Heart left ventricle (tissue), 16 donors: ENCODE data around the gene PCBP3. TPM values are rescaled to one million over a fixed set of nuclear protein-coding genes. Genes with fewer than 3 reads are reported as not detected.

Source experiments
- ATAC-seq, 4 donors: fragments of 200-7000 bp; cut with Tn5 transposase; one replicate each; pipeline ENCODE4 v1.9.1; 2020 to 2022; ENCODE audit warnings: moderate library complexity in 4 of 4, mild to moderate bottlenecking in 3 of 4, moderate number of reproducible peaks in 1 of 4
- DNase-seq, 5 donors: peaks; one replicate each; pipeline ENCODE4 v3.0.0-alpha.2; 2020
- H3K27ac ChIP-seq, 12 donors: fragments of 200-600 bp; sonication (generic) in 4 of 12; one replicate each; pipeline versions ENCODE4 v1.5.0 to v1.8.0; 2016 to 2022; ENCODE audit warnings: mild to moderate bottlenecking in 2 of 12
- H3K27me3 ChIP-seq, 9 donors: fragments of 200-600 bp; sonication (generic) in 2 of 9; one replicate each; pipeline versions ENCODE4 v1.5.1 to v1.8.0; 2016 to 2022; ENCODE audit warnings: mild to moderate bottlenecking in 3 of 9
- H3K36me3 ChIP-seq, 9 donors: fragments of 200-600 bp; sonication (generic) in 2 of 9; one replicate each; pipeline versions ENCODE4 v1.5.0 to v1.8.0; 2018 to 2022; ENCODE audit warnings: mild to moderate bottlenecking in 2 of 9
- H3K4me1 ChIP-seq, 12 donors: fragments of 200-600 bp; sonication (generic) in 4 of 12; one replicate each; pipeline versions ENCODE4 v1.5.0 to v1.8.0; 2016 to 2022; ENCODE audit warnings: mild to moderate bottlenecking in 3 of 12
- H3K4me3 ChIP-seq, 12 donors: fragments of 200-600 bp; sonication (generic) in 4 of 12; one replicate each; pipeline versions ENCODE4 v1.5.0 to v1.8.0; 2017 to 2022; ENCODE audit warnings: mild to moderate bottlenecking in 9 of 12, moderate library complexity in 4 of 12
- H3K9me3 ChIP-seq, 12 donors: fragments of 200-600 bp; sonication (generic) in 4 of 12; one replicate each; pipeline versions ENCODE4 v1.5.0 to v1.8.0; 2016 to 2022; ENCODE audit warnings: mild to moderate bottlenecking in 1 of 12
- POLR2A ChIP-seq, 2 donors: fragments of 450-650 bp; IDR thresholded peaks; one replicate each; pipeline ENCODE4 v1.6.1; 2017; ENCODE audit warnings: antibody characterized with exemption in 2 of 2, mild to moderate bottlenecking in 2 of 2, moderate library complexity in 2 of 2
- WGBS, 4 donors: extraction: QIAGEN DNeasy Blood & Tissue Kit in 2 of 4; methylation state at CpG; one replicate each; pipeline versions ENCODE4 v1.1.5 to v1.1.7; 2013 to 2018; 5-methylcytosine and 5-hydroxymethylcytosine counted together
- intact Hi-C, 10 donors: fragments of 100-400 bp; cut with DNase I; formaldehyde crosslinking; loops; one replicate each; pipeline versions ENCODE4 v1.11.1 to v1.14.2; 2022
- polyA plus RNA-seq, 2 donors: library from polyadenylated mRNA; stranded (reverse); fragments of 200-250 nt; gene quantifications; one replicate each; pipeline ENCODE4 v1.2.3, GENCODE V29; 2013
- total RNA-seq, 9 donors: library from RNA; depleted of rRNA in 2 of 9; stranded (reverse); fragments of >200 nt in 2 of 9; fragmentation: NEBNext Ultra II Directional in 3 of 9; extraction: Animal tissue kit (Norgen Biotek cat#: 25700) in 3 of 9; gene quantifications; one replicate each; pipeline versions ENCODE4 v1.1.0 to v1.2.4, GENCODE V29; 2016 to 2023
- TF ChIP-seq, protein P1 (sequence below), 12 donors: fragments of 200-600 bp; sonication (generic) in 4 of 12; IDR thresholded peaks; one replicate each; pipeline versions ENCODE4 v1.5.0 to v1.8.0; 2018 to 2022; ENCODE audit warnings: antibody characterized with exemption in 12 of 12, mild to moderate bottlenecking in 5 of 12
- donor health status: ischemic (EF 13 %, LVEDD 7.1; RV severe dilation, severe dysfunction).
- donor health status: healthy with polysubstance abuse.
- donor health status: DM: no; HTN: yes; CAD: no.
- donor health status: DM: no; HTN: no; CAD: no.
- donor health status: ischemic (EF 25% LVEDD 6.9; RV normal size, moderate dysfunction).
- donor health status: ischemic (EF 25% LVEDD 5.7; RV mildly dilated, moderate dysfunction).
- donor health status: healthy.
- donor health status: DM: yes; HTN: yes; CAD: no.
- donor health status: ischemic (EF 35%, LVEDD 5.7; RV mildly dilated, moderate dysfunction).
- donor health status: nonischemic (EF 11% LVEDD 7.7; RV severe dilation, severe dysfunction).
- donor health status: DM: yes; HTN: yes; CAD: no.
- donor health status: PGD.
- donor health status: ischemic (EF 29% LVEDD 5.4; RV normal size, mild dysfunction).
- donor health status: nonischemic (EF 23%, LVEDD 6.1; RV moderate dilation, normal function).

The PCBP3 gene
- total and polyA plus RNA-seq, 11 donors: 0.72 to 11.4 (median 2.5) TPM; not detected in 1

DNA sequence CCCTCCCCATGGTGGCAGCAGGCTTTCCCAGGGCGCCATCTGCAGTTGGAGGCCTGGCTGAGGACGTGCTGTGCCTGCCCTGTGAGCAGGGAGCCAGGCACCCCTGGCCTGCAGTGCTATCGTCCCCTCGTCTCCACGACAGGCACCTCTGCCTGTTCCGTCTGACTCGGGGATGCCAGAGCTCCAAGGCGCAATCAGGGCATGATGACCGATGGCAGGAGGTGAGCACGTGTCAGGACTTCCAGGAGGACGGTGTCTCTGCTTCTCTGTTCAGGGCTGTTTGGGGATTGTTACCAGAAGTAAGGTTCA, 125.2 kb downstream of the PCBP3 start:
- no peak overlapping the region for H3K27ac ChIP-seq
- ATAC-seq (peak in 1 of 4 donors; percentile 14), DNase-seq (peak in 1 of 5 donors; percentile 30)
- H3K27me3 ChIP-seq: no peaks in the 10 kb centered on the region
- no peak for TF ChIP-seq POLR2A (IDR thresholded peaks at IDR 0.05)
- TF ChIP-seq, protein P1, sequence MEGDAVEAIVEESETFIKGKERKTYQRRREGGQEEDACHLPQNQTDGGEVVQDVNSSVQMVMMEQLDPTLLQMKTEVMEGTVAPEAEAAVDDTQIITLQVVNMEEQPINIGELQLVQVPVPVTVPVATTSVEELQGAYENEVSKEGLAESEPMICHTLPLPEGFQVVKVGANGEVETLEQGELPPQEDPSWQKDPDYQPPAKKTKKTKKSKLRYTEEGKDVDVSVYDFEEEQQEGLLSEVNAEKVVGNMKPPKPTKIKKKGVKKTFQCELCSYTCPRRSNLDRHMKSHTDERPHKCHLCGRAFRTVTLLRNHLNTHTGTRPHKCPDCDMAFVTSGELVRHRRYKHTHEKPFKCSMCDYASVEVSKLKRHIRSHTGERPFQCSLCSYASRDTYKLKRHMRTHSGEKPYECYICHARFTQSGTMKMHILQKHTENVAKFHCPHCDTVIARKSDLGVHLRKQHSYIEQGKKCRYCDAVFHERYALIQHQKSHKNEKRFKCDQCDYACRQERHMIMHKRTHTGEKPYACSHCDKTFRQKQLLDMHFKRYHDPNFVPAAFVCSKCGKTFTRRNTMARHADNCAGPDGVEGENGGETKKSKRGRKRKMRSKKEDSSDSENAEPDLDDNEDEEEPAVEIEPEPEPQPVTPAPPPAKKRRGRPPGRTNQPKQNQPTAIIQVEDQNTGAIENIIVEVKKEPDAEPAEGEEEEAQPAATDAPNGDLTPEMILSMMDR (IDR thresholded peaks at IDR 0.05): peak in 1 of 12 donors; percentile 9
- H3K4me3 ChIP-seq: no peak overlapping the region
- H3K4me1 ChIP-seq: no peaks in the 10 kb centered on the region
- H3K36me3 ChIP-seq: no peaks in the 10 kb centered on the region
- WGBS, 4 donors: 73 to 82% (median 75%) methylated on average over 6 to 11 of the region's 11 CpGs
- peaks cover 0 to 16% (median 2%) of the 10 kb centered on the region in 12 donors for H3K9me3 ChIP-seq
- intact Hi-C loops: no loop called here

DNA sequence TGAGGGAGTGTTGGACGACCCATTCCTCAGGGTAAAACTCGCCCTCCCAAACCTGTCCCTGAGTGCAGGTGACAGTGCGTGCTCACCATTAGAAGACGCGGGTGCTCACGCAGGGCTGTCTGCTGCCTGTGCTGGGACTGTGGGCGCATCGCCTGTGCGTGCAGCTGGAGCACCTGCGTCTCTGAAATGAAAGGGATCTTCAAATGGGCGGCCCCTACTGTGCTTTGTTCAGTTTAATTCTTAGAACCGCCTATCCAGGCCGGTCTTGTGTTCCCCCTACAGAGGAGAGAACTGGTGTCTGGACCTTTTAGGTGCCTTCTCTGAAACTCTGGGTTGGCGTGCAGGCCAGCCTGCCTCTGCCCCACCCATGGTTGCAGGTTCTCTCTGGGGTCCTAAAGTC, 125.8 kb downstream of the PCBP3 start:
- 88 to 96% (median 93%) methylated on average over 14 of the region's 14 CpGs for WGBS, 4 donors
- TF ChIP-seq, protein P1 (IDR thresholded peaks at IDR 0.05): no peak
- TF ChIP-seq POLR2A (IDR thresholded peaks at IDR 0.05): no peak
- no peaks in the 10 kb centered on the region for H3K36me3 ChIP-seq
- ATAC-seq (no peak), DNase-seq (peak in 1 of 5 donors; percentile 39)
- no peak overlapping the region for H3K27ac ChIP-seq
- H3K27me3 ChIP-seq: no peaks in the 10 kb centered on the region
- H3K9me3 ChIP-seq: peaks cover 0 to 20% (median 2%) of the 10 kb centered on the region in 12 donors
- intact Hi-C loops: no loop called here
- no peak overlapping the region for H3K4me3 ChIP-seq
- H3K4me1 ChIP-seq: no peaks in the 10 kb centered on the region

DNA sequence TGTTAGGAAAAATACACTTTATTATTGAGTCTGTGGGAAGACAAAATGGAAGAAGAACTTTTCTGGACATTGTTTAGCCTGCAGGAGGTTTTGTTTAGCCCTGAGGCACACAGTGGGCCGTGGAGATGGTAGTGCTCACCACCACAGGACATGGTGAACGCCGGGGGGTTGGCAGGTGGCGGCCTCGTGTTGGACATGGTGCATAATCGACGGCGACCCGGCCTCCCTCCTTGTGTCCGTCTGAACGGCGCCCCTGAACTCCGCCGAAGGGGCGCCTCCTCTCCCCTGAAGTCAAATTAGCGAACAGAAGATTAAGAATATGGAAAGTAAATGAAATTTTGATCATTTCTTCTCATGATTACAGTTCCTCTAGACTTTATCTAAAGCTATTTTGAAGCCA, 126.4 kb downstream of the PCBP3 start:
- Histone ChIP-seq H3K4me3 (no peak overlapping the region), H3K27ac (no peak overlapping the region), H3K27me3 (no peaks in the 10 kb centered on the region), H3K36me3 (no peaks in the 10 kb centered on the region), H3K9me3 (peaks cover 0 to 20% (median 2%) of the 10 kb centered on the region in 12 donors), H3K4me1 (no peaks in the 10 kb centered on the region)
- no peak for TF ChIP-seq POLR2A (IDR thresholded peaks at IDR 0.05)
- TF ChIP-seq, protein P1 (IDR thresholded peaks at IDR 0.05): no peak
- WGBS, 4 donors: 90 to 93% (median 92%) methylated on average over 16 of the region's 16 CpGs
- DNase-seq (peak in 1 of 5 donors; percentile 51), ATAC-seq (no peak)
- intact Hi-C loops: no loop called here

DNA sequence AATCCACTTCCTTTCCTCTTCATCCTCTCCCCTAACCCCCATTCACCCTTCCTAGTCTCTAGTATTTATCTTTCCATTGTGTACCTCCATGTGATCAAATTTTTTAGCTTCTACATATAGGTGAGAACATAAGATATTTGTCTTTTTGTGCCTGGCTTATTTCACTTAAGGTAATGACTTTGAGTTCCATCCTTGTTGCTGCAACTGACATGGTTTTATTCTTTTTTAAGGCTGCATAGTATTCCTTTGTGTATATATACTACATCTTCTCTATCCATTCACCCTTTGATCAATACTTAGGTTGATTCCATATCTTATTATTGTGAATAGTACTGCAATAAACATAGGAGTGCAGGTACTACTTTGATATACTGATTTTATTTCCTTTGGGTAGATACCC, 128.7 kb downstream of the PCBP3 start:
- H3K4me3 ChIP-seq: no peak overlapping the region
- DNase-seq: no peak
- ATAC-seq: no peak
- no peaks in the 10 kb centered on the region for H3K4me1 ChIP-seq
- intact Hi-C loops: no loop called here
- peaks cover 0 to 28% (median 11%) of the 10 kb centered on the region in 12 donors for H3K9me3 ChIP-seq
- no peaks in the 10 kb centered on the region for H3K36me3 ChIP-seq
- H3K27ac ChIP-seq: no peak overlapping the region
- no peak for TF ChIP-seq POLR2A (IDR thresholded peaks at IDR 0.05)
- TF ChIP-seq, protein P1 (IDR thresholded peaks at IDR 0.05): no peak
- H3K27me3 ChIP-seq: no peaks in the 10 kb centered on the region
